Breast epithelium (tissue), 4 donors: ENCODE measurements around the gene PRR29. TPM values are rescaled to one million over a fixed set of nuclear protein-coding genes. Genes with fewer than 3 reads are reported as not detected.
"Not testable (repeated sequence)": the region's sequence is repeated elsewhere in the genome, so short reads cannot be mapped to it uniquely, and the experiment has no call there.

Experiments
- DNase-seq, 2 donors: peaks; one replicate each; pipeline ENCODE4 v3.0.0-alpha.2; 2019; ENCODE audit warnings: low spot score in 2 of 2
- H3K27ac ChIP-seq, 2 donors: fragments of 200-600 bp; sonication (generic) in 1 of 2; one replicate each; pipeline ENCODE4 v1.5.1; 2016 to 2019; ENCODE audit warnings: mild to moderate bottlenecking in 1 of 2
- H3K27me3 ChIP-seq, 2 donors: fragments of 200-600 bp; sonication (generic) in 1 of 2; one replicate each; pipeline versions ENCODE4 v1.5.1 to v1.6.0; 2017 to 2019; ENCODE audit warnings: control low read depth in 1 of 2, mild to moderate bottlenecking in 1 of 2
- H3K36me3 ChIP-seq: fragments of 200-600 bp; one replicate; pipeline ENCODE4 v1.5.1; 2019
- H3K4me1 ChIP-seq, 2 donors: fragments of 200-600 bp; sonication (generic); one replicate each; pipeline ENCODE4 v1.5.1; 2016 to 2019; ENCODE audit warnings: control low read depth in 1 of 2
- H3K4me3 ChIP-seq, 3 donors: fragments of 200-600 bp; sonication (generic); 1 replicate in 2 of 3; 2 replicates in 1 of 3; pipeline ENCODE4 v1.5.1; 2016 to 2019; ENCODE audit warnings: mild to moderate bottlenecking in 3 of 3, moderate library complexity in 2 of 3
- H3K9me3 ChIP-seq, 2 donors: fragments of 200-600 bp; sonication (generic) in 1 of 2; one replicate each; pipeline ENCODE4 v1.5.1; 2016 to 2019; ENCODE audit warnings: control low read depth in 1 of 2
- POLR2A ChIP-seq: fragments of 450-650 bp; IDR thresholded peaks from one replicate; pipeline ENCODE4 v1.6.1; 2016; ENCODE audit warnings: antibody characterized with exemption, mild to moderate bottlenecking, moderate library complexity
- POLR2AphosphoS5 ChIP-seq, 3 donors: sonication (generic); formaldehyde crosslinking; IDR thresholded peaks; one replicate each; pipeline ENCODE4 v1.6.1; 2017; ENCODE audit warnings: antibody characterized with exemption in 3 of 3
- intact Hi-C: fragments of 100-400 bp; cut with DNase I; formaldehyde crosslinking; loops from one replicate; pipeline ENCODE4 v1.15.1; 2023; ENCODE audit warnings: low total_unique reads
- total RNA-seq, 3 donors: library from RNA; depleted of rRNA; stranded (reverse); fragments of >200 nt; gene quantifications; one replicate each; pipeline ENCODE4 v1.1.0, GENCODE V29; 2016
- TF ChIP-seq, protein P1 (sequence below), 3 donors: fragments of 450-650 bp; IDR thresholded peaks; one replicate each; pipeline ENCODE4 v1.5.1; 2016 to 2017; ENCODE audit warnings: antibody characterized with exemption in 3 of 3, mild to moderate bottlenecking in 3 of 3, moderate library complexity in 3 of 3

Gene PRR29
- total RNA-seq, 3 donors from 2014 or later = 0.15 to 1.3 (median 0.16) TPM

DNA sequence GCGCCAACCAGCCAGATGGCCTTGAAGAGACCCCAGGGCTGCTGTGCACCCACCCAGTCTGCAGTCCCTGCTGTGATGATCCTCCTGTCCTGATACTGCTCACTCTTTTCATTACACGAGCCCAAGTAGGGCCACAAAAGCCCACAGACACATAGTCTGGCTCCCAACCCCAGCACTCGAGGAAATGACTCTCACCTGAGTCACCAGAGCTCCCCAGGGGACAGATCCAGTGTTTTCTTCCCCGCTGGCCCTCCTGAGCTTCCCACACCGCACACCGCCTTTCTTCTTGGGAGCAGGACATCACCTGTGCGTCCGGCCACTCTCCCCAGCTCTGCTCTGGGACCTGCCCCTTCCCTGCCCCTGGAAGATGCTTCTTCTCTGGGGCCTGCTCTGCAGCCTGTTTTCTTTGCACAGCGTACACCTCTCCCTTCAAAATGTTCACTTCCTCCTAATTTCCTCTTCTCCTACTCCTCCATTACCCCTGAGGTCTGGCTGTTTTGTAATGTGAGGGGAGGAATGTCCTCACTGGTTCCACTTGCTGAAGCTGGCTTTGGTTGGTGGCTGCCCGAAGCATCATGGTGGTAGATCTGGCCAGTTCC is 23.5 kb upstream of the PRR29 start:
- no peaks in the 10 kb centered on the region for H3K36me3 ChIP-seq
- no peak overlapping the region for H3K4me3 ChIP-seq
- no peaks in the 10 kb centered on the region for H3K4me1 ChIP-seq
- no peak for TF ChIP-seq POLR2A
- no peak for TF ChIP-seq POLR2AphosphoS5 (IDR thresholded peaks at IDR 0.05)
- TF ChIP-seq, protein P1, sequence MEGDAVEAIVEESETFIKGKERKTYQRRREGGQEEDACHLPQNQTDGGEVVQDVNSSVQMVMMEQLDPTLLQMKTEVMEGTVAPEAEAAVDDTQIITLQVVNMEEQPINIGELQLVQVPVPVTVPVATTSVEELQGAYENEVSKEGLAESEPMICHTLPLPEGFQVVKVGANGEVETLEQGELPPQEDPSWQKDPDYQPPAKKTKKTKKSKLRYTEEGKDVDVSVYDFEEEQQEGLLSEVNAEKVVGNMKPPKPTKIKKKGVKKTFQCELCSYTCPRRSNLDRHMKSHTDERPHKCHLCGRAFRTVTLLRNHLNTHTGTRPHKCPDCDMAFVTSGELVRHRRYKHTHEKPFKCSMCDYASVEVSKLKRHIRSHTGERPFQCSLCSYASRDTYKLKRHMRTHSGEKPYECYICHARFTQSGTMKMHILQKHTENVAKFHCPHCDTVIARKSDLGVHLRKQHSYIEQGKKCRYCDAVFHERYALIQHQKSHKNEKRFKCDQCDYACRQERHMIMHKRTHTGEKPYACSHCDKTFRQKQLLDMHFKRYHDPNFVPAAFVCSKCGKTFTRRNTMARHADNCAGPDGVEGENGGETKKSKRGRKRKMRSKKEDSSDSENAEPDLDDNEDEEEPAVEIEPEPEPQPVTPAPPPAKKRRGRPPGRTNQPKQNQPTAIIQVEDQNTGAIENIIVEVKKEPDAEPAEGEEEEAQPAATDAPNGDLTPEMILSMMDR (IDR thresholded peaks at IDR 0.05) = no peak
- no peak for DNase-seq
- intact Hi-C loops = no loop called here
- no peak overlapping the region for H3K27ac ChIP-seq
- H3K9me3 ChIP-seq = no peaks in the 10 kb centered on the region
- H3K27me3 ChIP-seq = no peaks in the 10 kb centered on the region

DNA sequence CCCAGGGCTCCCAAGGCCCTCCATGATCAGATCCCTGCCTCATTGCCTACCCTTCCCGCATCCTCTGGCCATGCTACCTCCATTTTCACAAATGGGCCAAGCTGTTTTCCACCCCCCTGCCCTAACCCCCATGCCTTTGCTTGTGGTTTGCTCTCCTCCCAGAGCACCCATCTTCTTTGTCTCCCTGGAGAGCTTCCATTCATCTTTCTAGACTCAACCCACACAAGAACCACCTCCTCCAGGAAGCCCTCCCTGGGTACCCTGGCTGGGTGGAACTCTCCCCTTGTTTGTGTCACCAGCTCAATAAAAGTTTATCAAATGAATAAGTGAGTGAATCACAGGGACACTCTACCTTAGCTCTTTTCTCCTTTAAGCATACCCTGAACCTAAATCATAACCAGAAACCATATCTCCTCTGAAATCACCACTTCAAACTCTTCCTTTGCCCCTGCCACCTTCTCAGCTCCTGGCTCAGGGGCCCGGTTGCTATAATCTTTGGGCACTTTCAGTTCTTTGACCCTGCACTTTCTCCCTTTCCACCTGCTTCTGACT is 22.5 kb upstream of the PRR29 start:
- TF ChIP-seq POLR2AphosphoS5 (IDR thresholded peaks at IDR 0.05) (no peak), POLR2A (no peak)
- TF ChIP-seq, protein P1 (IDR thresholded peaks at IDR 0.05) = no peak
- intact Hi-C loops = no loop called here
- DNase-seq = no peak
- Histone ChIP-seq H3K27me3 (no peaks in the 10 kb centered on the region), H3K9me3 (no peaks in the 10 kb centered on the region), H3K4me3 (no peak overlapping the region), H3K36me3 (no peaks in the 10 kb centered on the region), H3K4me1 (no peaks in the 10 kb centered on the region), H3K27ac (no peak overlapping the region)

DNA sequence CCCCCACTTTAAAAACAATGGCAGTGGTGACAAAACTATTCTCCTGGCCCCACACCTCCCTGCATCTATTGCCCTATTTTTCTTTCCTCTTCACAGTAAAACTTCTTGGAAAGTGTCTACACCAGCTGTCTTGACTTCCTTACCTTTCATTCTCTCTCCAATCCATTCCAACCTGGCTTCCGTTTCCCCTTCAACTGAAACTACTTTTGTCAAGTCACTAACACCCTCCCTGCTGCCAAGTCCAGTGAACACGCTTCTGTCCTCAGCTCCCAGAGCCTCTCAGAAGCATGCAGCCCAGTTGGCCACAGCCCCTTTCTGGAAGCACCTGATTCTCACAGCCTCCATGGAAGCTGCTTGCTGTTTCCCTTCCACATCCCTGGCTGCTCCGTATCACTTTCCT is 21.4 kb upstream of the PRR29 start:
- Histone ChIP-seq H3K4me1 (no peaks in the 10 kb centered on the region), H3K27me3 (no peaks in the 10 kb centered on the region), H3K4me3 (no peak overlapping the region), H3K9me3 (no peaks in the 10 kb centered on the region), H3K27ac (no peak overlapping the region), H3K36me3 (no peaks in the 10 kb centered on the region)
- intact Hi-C loops = no loop called here
- DNase-seq = no peak
- TF ChIP-seq POLR2AphosphoS5 (IDR thresholded peaks at IDR 0.05) (no peak), POLR2A (no peak)

DNA sequence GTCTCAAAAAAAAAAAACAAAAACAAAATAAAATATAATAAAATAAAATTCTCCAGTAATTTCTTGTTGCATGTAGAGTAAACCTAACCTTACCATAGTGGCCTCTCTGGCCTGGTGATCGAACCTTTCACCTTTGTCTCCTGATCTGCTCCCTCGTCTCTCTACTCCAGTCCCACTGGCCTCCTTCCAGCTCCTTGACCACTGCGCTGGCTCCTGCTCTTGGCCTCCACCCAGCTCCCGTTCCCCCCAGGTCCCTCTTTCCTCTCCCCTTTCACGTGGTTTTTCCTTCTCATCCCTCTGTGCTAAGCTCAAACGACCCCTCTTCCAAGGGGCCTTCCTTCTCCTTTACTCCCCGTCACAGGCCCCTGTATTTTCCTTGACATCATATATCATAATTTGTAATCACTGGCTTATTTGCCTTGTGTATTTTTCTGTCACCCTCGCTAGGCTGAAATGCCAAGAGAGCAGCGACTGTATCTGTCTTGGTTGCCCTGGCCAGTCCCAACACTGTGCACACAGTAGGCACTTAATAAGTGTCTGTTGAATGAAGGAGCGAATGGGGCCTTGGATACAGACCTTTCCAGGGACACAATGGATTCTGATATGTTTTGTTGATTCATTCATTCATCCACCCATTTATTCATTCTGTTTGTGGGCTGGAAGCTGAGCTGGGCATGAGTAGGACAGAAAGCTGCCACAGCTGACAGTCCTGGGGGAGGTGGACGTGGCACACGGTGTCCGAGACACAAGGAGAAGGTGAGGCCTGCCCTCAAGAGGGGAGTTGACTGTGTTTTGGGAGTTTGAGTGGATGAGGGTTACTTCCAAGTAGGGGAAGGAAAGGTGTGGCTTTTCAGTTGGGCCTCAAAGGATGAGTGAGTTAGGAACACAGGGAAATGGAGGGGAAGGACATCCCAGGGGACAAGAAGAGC is 19.6 kb upstream of the PRR29 start:
- no peaks in the 10 kb centered on the region for H3K9me3 ChIP-seq
- DNase-seq = no peak
- H3K27ac ChIP-seq = no peak overlapping the region
- intact Hi-C loops = no loop called here
- no peaks in the 10 kb centered on the region for H3K4me1 ChIP-seq
- no peaks in the 10 kb centered on the region for H3K36me3 ChIP-seq
- TF ChIP-seq POLR2AphosphoS5 (IDR thresholded peaks at IDR 0.05) (no peak), POLR2A (no peak)
- TF ChIP-seq, protein P1 (IDR thresholded peaks at IDR 0.05) = no peak
- no peaks in the 10 kb centered on the region for H3K27me3 ChIP-seq
- H3K4me3 ChIP-seq = no peak overlapping the region

DNA sequence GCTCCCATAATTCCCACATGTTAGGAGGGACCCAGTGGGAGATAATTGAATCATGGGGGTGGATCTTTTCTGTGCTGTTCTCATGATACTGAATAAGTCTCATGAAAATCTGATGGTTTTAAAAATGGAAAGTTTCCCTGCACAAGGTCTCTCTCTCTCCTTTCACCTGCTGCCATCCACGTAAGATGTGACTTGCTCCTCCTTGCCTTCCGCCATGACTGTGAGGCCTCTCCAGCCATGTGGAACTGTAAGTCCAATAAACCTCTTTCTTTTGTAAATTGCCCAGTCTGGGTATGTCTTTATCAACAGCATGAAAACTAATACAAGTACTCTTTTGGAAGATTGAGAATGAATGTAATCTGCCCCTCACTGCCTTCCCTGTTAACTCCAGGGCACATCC is 15.5 kb upstream of the PRR29 start:
- DNase-seq, H3K4me1 ChIP-seq, intact Hi-C loops, H3K27me3 ChIP-seq, H3K9me3 ChIP-seq, H3K36me3 ChIP-seq, H3K4me3 ChIP-seq: not testable (repeated sequence)
- peak overlapping the region in 1 of 2 donors; percentile 88 for H3K27ac ChIP-seq

DNA sequence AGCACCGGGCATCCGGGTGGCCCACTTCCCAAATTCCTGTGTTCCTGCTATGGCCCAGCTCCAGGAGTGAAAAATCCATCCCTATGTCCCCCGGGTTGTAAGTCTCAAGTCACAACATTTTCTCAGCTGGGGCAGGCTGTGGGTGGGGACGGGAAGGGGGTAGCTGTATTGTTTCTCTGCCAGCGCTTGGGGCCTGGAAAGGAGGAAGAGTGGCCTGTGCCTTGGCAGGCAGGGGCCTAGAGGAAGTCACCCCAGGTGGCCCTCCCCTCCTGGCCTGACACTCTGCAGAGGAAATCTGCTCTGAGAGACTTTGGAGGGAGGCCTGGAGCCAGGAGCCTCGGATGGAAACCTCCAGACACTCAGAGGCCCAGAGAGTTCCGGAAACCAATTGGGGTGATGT is 14.8 kb upstream of the PRR29 start:
- H3K27ac ChIP-seq = peak overlapping the region; percentile 26 to 88
- DNase-seq = peak in 1 of 2 donors; percentile 55
- intact Hi-C loops = no loop called here
- TF ChIP-seq, protein P1 (IDR thresholded peaks at IDR 0.05) = no peak
- TF ChIP-seq POLR2AphosphoS5 (IDR thresholded peaks at IDR 0.05) (no peak), POLR2A (no peak)
- no peaks in the 10 kb centered on the region for H3K27me3 ChIP-seq
- H3K4me3 ChIP-seq = no peak overlapping the region
- H3K36me3 ChIP-seq = no peaks in the 10 kb centered on the region
- no peaks in the 10 kb centered on the region for H3K9me3 ChIP-seq
- peaks cover 0 to 3% of the 10 kb centered on the region in 2 donors for H3K4me1 ChIP-seq
